ENCODE measurements around the gene PDGFD. TPM values are rescaled to one million over a fixed set of nuclear protein-coding genes. Genes with fewer than 3 reads are reported as not detected.

Gene PDGFD
- total RNA-seq, 1 donor from 2014 or later: 0.45 TPM

GRCh38 chr11:104061853-104062521 lies 102.0 kb downstream of the PDGFD start:
- Mint-ChIP-seq H3K4me3 (ENCODE audit: unreplicated experiment) (no peak overlapping the region), H3K4me1 (ENCODE audit: low read depth) (no peaks in the 10 kb centered on the region), H3K9me3 (ENCODE audit: low read depth) (no peaks in the 10 kb centered on the region), H3K36me3 (ENCODE audit: low read depth) (no peaks in the 10 kb centered on the region), H3K27me3 (ENCODE audit: low read depth) (peaks cover 11% of the 10 kb centered on the region), H3K27ac (ENCODE audit: unreplicated experiment) (no peak overlapping the region)
- TF ChIP-seq CTCF (IDR thresholded peaks at IDR 0.05): no peak
- DNase-seq (ENCODE audit: low spot score): no peak

DNA sequence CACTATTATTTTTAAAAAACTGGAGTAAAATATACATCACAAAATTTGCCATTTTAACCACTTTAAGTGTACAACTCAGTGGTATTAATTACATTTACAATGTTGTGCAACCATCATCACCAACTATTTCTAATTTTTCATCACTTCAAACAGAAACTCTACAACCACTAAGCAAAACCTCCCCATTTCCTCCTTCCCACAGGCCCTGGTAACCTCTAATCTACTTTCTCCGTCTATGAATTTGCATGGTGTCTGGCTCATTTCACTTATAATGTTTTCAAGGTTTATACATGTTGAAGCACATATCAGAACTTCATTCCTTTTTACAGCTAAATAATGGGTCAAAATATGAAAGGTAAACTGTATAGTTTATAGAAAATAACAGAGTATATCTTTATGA lies 103.1 kb downstream of the PDGFD start:
- Mint-ChIP-seq H3K4me1 (ENCODE audit: low read depth) (no peaks in the 10 kb centered on the region), H3K4me3 (ENCODE audit: unreplicated experiment) (no peak overlapping the region), H3K27me3 (ENCODE audit: low read depth) (peaks cover 11% of the 10 kb centered on the region), H3K9me3 (ENCODE audit: low read depth) (no peaks in the 10 kb centered on the region), H3K36me3 (ENCODE audit: low read depth) (no peaks in the 10 kb centered on the region), H3K27ac (ENCODE audit: unreplicated experiment) (no peak overlapping the region)
- DNase-seq (ENCODE audit: low spot score): no peak
- TF ChIP-seq CTCF (IDR thresholded peaks at IDR 0.05): no peak

DNA sequence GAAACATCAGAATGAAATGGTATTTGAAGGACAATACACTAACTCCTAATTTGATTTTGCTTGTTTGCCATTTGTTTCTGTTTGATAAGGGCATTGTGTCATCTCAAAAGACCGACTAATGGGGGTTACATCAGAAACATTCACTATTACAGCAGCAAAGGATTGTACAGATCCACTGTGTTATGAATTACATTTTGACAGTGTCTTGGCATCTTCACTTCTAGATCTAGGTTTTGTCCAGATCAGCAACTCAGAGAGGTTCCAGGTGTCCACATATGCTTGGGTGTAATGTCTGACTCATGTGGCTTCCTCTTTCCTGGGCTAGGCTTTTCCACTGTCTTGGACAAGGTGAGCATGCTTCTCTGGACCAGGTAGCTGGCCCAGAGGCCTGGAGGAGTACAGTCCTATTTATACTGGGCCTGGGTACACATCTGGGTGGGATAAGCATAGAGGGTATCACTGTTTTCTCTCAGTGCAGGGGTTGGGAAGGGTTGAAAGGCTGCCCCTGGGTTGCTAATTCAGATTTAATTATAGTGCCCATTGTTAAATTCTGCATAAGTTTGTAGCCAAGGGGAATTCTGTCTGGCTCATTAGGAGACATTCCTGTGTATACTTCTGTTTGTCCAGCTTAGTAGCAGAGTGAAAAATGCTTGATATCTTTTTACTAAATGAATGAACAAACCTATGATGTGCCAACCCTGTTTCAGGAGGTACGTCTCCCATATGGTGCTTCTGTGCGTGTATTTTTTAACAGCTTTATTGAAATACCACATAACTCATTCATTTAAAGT lies 103.7 kb downstream of the PDGFD start:
- H3K4me1 Mint-ChIP-seq (ENCODE audit: low read depth): no peaks in the 10 kb centered on the region
- H3K27ac Mint-ChIP-seq (ENCODE audit: unreplicated experiment): no peak overlapping the region
- H3K36me3 Mint-ChIP-seq (ENCODE audit: low read depth): no peaks in the 10 kb centered on the region
- H3K4me3 Mint-ChIP-seq (ENCODE audit: unreplicated experiment): no peak overlapping the region
- H3K27me3 Mint-ChIP-seq (ENCODE audit: low read depth): peaks cover 11% of the 10 kb centered on the region
- no peak for DNase-seq (ENCODE audit: low spot score)
- H3K9me3 Mint-ChIP-seq (ENCODE audit: low read depth): no peaks in the 10 kb centered on the region
- no peak for TF ChIP-seq CTCF (IDR thresholded peaks at IDR 0.05)

- H3K36me3 Mint-ChIP-seq (ENCODE audit: low read depth): no peaks in the 10 kb centered on the region
Measured at GRCh38 chr11:104058680-104059079, 105.3 kb downstream of the PDGFD start.

More at GRCh38 chr11:104058680-104059079, 105.3 kb downstream of the PDGFD start:
- H3K9me3 Mint-ChIP-seq (ENCODE audit: low read depth): no peaks in the 10 kb centered on the region
- no peak overlapping the region for H3K27ac Mint-ChIP-seq (ENCODE audit: unreplicated experiment)
- peaks cover 18% of the 10 kb centered on the region for H3K27me3 Mint-ChIP-seq (ENCODE audit: low read depth)
- DNase-seq (ENCODE audit: low spot score): no peak
- no peak for TF ChIP-seq CTCF (IDR thresholded peaks at IDR 0.05)
- H3K4me3 Mint-ChIP-seq (ENCODE audit: unreplicated experiment): no peak overlapping the region
- no peaks in the 10 kb centered on the region for H3K4me1 Mint-ChIP-seq (ENCODE audit: low read depth)
